ENCODE data around the gene KLHDC4. TPM values are rescaled to one million over a fixed set of nuclear protein-coding genes. Genes with fewer than 3 reads are reported as not detected.

The KLHDC4 gene
- total and polyA plus RNA-seq, 8 donors: 15.5 to 82.1 (median 26.0) TPM

DNA sequence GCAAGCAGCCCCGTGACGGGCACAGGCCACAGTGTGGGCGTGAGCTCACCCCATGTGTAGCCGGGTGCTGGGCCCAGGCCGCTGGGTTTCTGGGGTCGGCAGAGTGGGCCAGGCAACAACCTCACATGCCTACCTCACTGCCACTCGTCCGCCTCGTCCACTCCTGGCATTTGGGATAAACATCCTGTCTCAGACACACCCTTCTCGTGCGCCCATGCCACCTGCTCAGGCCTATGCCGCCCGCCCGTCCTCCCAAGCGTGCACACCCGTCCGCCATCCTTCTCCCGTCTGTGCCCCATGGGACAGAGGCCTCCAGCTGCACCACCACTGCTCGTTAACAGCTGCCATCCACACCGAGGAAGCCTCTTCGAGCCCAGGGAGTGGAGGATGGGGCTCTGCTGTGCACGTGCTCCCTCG is 64.3 kb downstream of the KLHDC4 start:
- DNase-seq: peak in 2 of 6 donors; percentile 13 to 58
- H3K4me3 ChIP-seq: no peak overlapping the region
- TF ChIP-seq, protein P1, sequence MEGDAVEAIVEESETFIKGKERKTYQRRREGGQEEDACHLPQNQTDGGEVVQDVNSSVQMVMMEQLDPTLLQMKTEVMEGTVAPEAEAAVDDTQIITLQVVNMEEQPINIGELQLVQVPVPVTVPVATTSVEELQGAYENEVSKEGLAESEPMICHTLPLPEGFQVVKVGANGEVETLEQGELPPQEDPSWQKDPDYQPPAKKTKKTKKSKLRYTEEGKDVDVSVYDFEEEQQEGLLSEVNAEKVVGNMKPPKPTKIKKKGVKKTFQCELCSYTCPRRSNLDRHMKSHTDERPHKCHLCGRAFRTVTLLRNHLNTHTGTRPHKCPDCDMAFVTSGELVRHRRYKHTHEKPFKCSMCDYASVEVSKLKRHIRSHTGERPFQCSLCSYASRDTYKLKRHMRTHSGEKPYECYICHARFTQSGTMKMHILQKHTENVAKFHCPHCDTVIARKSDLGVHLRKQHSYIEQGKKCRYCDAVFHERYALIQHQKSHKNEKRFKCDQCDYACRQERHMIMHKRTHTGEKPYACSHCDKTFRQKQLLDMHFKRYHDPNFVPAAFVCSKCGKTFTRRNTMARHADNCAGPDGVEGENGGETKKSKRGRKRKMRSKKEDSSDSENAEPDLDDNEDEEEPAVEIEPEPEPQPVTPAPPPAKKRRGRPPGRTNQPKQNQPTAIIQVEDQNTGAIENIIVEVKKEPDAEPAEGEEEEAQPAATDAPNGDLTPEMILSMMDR (IDR thresholded peaks at IDR 0.05): no peak
- peaks cover 0 to 15% (median 0%) of the 10 kb centered on the region in 3 donors for H3K36me3 ChIP-seq
- H3K27me3 ChIP-seq: no peaks in the 10 kb centered on the region
- ATAC-seq: no peak
- 95% methylated on average over 23 of the region's 23 CpGs for WGBS, 2 donors
- H3K9me3 ChIP-seq: no peaks in the 10 kb centered on the region
- no peak overlapping the region for H3K27ac ChIP-seq
- FAIRE-seq: no peak
- intact Hi-C loops (cut with DNase I): no loop called here
- no peaks in the 10 kb centered on the region for H3K4me1 ChIP-seq

DNA sequence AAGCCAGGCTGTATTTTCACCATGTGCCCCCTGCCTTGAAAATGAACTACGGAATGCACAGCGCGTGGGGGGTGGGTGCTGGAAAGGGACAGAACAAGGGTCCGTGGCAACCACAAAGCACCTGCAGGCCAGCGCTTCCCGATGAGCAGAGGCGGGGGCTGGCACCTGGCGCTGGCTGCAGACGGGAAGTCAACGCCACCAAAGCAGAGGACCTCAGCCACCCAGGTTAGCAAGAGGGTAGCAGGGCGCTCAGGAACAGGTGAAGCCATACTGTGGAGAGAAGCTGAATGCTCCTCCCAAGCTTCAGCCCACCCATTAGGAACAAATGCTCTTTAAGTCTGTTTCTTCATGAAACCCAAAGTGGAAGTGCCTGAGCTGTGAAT is 64.7 kb downstream of the KLHDC4 start:
- H3K9me3 ChIP-seq: no peaks in the 10 kb centered on the region
- ATAC-seq: no peak
- 96% methylated on average over 10 to 11 of the region's 11 CpGs for WGBS, 2 donors
- no peak for DNase-seq
- no peaks in the 10 kb centered on the region for H3K4me1 ChIP-seq
- FAIRE-seq: no peak
- no peak overlapping the region for H3K27ac ChIP-seq
- H3K27me3 ChIP-seq: no peaks in the 10 kb centered on the region
- peaks cover 0 to 17% (median 0%) of the 10 kb centered on the region in 3 donors for H3K36me3 ChIP-seq
- H3K4me3 ChIP-seq: no peak overlapping the region
- TF ChIP-seq, protein P1 (IDR thresholded peaks at IDR 0.05): no peak
- intact Hi-C loops (cut with DNase I): no loop called here

DNA sequence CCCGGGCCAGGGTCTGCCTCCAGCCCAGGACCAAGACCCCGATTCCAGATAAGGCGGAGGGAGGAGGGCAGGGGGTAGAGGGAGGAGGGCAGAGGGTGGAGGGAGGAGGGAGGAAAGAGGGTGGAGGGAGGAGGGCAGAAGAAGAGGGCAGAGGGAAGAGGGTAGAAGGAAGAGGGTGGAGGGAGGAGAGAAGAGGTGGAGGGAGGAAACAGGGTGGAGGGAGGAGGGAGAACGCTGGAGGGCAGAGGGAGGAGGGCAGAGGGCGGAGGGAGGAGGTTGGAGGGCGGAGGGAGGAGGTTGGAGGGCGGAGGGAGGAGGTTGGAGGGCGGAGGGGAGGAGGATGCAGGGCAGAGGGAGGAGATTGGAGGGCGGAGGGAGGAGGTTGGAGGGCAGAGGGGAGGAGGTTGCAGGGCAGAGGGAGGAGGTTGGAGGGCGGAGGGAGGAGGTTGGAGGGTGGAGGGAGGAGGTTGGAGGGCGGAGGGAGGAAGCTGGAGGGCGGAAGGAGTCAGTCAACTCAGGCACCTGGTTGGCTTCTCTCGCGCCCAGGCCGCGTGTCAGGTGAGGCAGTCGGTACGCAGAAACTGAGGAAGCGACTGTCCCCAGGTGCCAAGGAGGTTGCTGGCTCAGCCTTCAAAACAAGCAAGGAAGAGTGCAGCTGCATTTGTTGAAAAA is 65.2 kb downstream of the KLHDC4 start:
- no peak overlapping the region for H3K4me3 ChIP-seq
- H3K4me1 ChIP-seq: no peaks in the 10 kb centered on the region
- intact Hi-C loops (cut with DNase I): no loop called here
- H3K27me3 ChIP-seq: no peaks in the 10 kb centered on the region
- no peaks in the 10 kb centered on the region for H3K9me3 ChIP-seq
- H3K27ac ChIP-seq: no peak overlapping the region
- H3K36me3 ChIP-seq: peaks cover 0 to 22% (median 0%) of the 10 kb centered on the region in 3 donors
- DNase-seq: peak in 1 of 6 donors; percentile 11
- ATAC-seq: no peak
- TF ChIP-seq, protein P1 (IDR thresholded peaks at IDR 0.05): no peak
- no peak for FAIRE-seq
- WGBS, 2 donors: 90 to 93% methylated on average over 17 to 19 of the region's 19 CpGs

DNA sequence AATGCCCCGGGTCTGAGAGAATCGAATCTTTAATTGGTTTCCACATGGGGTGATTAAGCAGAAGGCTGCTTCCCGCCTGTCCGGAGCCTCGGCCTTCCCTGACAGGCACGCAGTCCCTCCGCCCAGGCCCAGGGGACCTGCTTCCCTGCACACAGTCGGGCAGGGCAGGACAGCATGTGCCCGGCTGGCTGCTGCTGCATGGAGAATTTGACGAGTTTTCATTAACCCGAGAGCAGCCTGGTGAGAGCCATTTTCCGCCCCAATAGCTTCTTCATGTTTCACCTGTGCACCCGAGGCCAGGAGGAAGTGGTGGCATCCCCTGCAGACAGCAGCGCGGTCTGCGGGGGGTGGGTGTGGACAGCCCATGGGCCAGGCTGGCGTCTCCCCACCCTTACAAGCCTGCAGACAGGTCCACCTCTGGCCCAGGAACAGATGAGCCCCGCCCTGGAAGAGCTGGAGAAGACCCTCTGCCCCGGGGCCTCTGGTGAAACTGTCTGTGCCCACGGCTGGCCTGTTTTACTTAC is 67.0 kb downstream of the KLHDC4 start:
- Histone ChIP-seq H3K27me3 (no peaks in the 10 kb centered on the region), H3K4me1 (no peaks in the 10 kb centered on the region), H3K36me3 (peaks cover 0 to 25% (median 0%) of the 10 kb centered on the region in 3 donors), H3K9me3 (no peaks in the 10 kb centered on the region), H3K4me3 (no peak overlapping the region), H3K27ac (no peak overlapping the region)
- ATAC-seq (peak in 1 of 4 donors; percentile 21), FAIRE-seq (no peak), DNase-seq (no peak)
- intact Hi-C loops (cut with DNase I): no loop called here
- WGBS, 2 donors: 86 to 88% methylated on average over 20 of the region's 20 CpGs
- TF ChIP-seq, protein P1 (IDR thresholded peaks at IDR 0.05): no peak

DNA sequence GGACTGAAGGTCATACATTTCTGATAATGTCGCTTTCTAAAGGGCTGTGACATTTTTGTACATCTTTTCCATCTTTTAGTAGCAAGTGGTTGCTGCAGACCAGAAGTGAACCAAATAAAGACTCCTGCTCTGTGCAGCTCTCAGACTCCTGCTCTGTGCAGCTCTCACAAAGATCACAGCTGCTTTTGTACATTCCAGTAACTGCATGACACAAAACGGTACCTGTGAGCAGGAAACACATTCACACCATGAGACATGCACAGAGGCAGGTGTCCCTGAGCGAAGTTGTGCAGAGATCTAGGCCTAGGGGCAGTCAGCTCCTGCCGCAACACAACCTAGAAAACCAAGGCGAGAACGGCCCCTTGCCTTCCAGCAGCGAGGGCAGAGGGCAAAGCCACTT is 67.5 kb downstream of the KLHDC4 start:
- peaks cover 0 to 25% (median 0%) of the 10 kb centered on the region in 3 donors for H3K36me3 ChIP-seq
- no peak overlapping the region for H3K4me3 ChIP-seq
- H3K27ac ChIP-seq: no peak overlapping the region
- TF ChIP-seq, protein P1 (IDR thresholded peaks at IDR 0.05): no peak
- FAIRE-seq (no peak), DNase-seq (no peak), ATAC-seq (no peak)
- H3K27me3 ChIP-seq: no peaks in the 10 kb centered on the region
- 87 to 91% methylated on average over 7 of the region's 7 CpGs for WGBS, 2 donors
- intact Hi-C loops (cut with DNase I): no loop called here
- no peaks in the 10 kb centered on the region for H3K9me3 ChIP-seq
- no peaks in the 10 kb centered on the region for H3K4me1 ChIP-seq
